Endodermal cell (in vitro differentiated cells): ENCODE measurements around the gene VAV3. TPM values are rescaled to one million over a fixed set of nuclear protein-coding genes. Genes with fewer than 3 reads are reported as not detected.

Experiments
- DNase-seq: peaks from one replicate; pipeline ENCODE4 v3.0.0-alpha.2; 2017
- H3K27ac ChIP-seq: 2 replicates; pipeline ENCODE4 v1.5.1; 2013; ENCODE audit warnings: mild to moderate bottlenecking, low read depth, low read length, moderate library complexity
- H3K27me3 ChIP-seq: 2 replicates; pipeline ENCODE4 v1.6.1; 2013; ENCODE audit warnings: mild to moderate bottlenecking, low read length, moderate library complexity; ENCODE audit not compliant: insufficient read depth, control insufficient read depth, poor library complexity, severe bottlenecking
- H3K36me3 ChIP-seq: 2 replicates; pipeline ENCODE4 v1.7.0; 2013; ENCODE audit warnings: mild to moderate bottlenecking, low read length, moderate library complexity; ENCODE audit not compliant: control insufficient read depth, insufficient read depth
- H3K4me1 ChIP-seq: one replicate; pipeline ENCODE4 v1.7.0; 2013; ENCODE audit warnings: low read length; ENCODE audit not compliant: control insufficient read depth, insufficient read depth
- H3K4me3 ChIP-seq: 2 replicates; pipeline ENCODE4 v1.5.1; 2013; ENCODE audit warnings: mild to moderate bottlenecking, low read length, moderate library complexity
- H3K9ac ChIP-seq: 2 replicates; pipeline ENCODE4 v1.6.1; 2013; ENCODE audit warnings: mild to moderate bottlenecking, low read length, moderate library complexity; ENCODE audit not compliant: poor library complexity, severe bottlenecking; ENCODE audit errors: extremely low read depth
- H3K9me3 ChIP-seq: 2 replicates; pipeline ENCODE4 v1.6.1; 2013; ENCODE audit warnings: mild to moderate bottlenecking, low read length, moderate library complexity; ENCODE audit not compliant: control insufficient read depth
- H3K27ac Mint-ChIP-seq: 2 replicates; pipeline ENCODE4 v1.8.0; 2020; ENCODE audit warnings: mixed read lengths
- H3K27me3 Mint-ChIP-seq: 2 replicates; pipeline ENCODE4 v1.8.0; 2021; ENCODE audit warnings: mild to moderate bottlenecking, mixed read lengths; ENCODE audit not compliant: insufficient read depth
- H3K36me3 Mint-ChIP-seq: 2 replicates; pipeline ENCODE4 v1.8.0; 2020; ENCODE audit warnings: low read depth, mixed read lengths
- H3K4me1 Mint-ChIP-seq: 2 replicates; pipeline ENCODE4 v1.8.0; 2020; ENCODE audit warnings: mixed read lengths
- H3K4me3 Mint-ChIP-seq: 2 replicates; pipeline ENCODE4 v1.8.0; 2020; ENCODE audit warnings: mild to moderate bottlenecking, moderate library complexity, mixed read lengths
- H3K9me3 Mint-ChIP-seq: 2 replicates; pipeline ENCODE4 v1.8.0; 2020; ENCODE audit warnings: mild to moderate bottlenecking, mixed read lengths
- WGBS, 2 experiments: methylation state at CpG; one replicate each; pipeline versions ENCODE4 v1.1.5 to v1.1.7; 2013; ENCODE audit warnings: missing lambda C conversion rate in 2 of 2, mixed read lengths in 1 of 2; ENCODE audit not compliant: insufficient coverage in 1 of 2, insufficient read length in 1 of 2; 5-methylcytosine and 5-hydroxymethylcytosine counted together
- total RNA-seq, 2 donors: library from RNA; stranded (reverse); fragmentation: NEBNext Ultra II Directional in 1 of 2; extraction: Animal tissue kit (Norgen Biotek cat#: 25700) in 1 of 2; gene quantifications; 2 replicates in 1 of 2; 3 replicates in 1 of 2; pipeline ENCODE4 v1.2.1, GENCODE V29; 2021
- TF ChIP-seq, protein P1 (sequence below): fragments of 200-600 bp; sonication (generic); conservative IDR thresholded peaks from 2 replicates; pipeline ENCODE4 v1.5.0; 2021; ENCODE audit warnings: antibody characterized with exemption, mild to moderate bottlenecking

The VAV3 gene
- total RNA-seq, 2 donors from 2014 or later, result 6.9 to 9.6 TPM

DNA sequence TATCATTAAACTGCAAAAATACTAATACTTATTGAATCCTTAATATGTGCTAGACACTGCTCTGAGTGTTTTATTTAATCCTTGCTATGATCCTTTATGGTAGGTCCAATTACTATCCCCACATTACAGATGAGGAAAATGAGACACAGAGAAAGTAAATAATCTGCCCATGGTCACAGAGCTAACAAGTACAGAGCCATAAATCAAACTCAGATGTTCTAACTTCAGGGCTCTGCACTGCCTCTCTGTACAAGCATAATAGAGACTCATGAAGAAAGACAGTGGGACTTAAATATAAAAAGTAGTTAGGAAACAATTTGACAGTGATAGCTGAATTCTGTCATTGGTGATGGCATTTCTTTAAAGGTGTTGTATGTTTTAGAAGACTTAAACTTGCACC is 346.4 kb downstream of the VAV3 start:
- H3K9me3 Mint-ChIP-seq, result peaks cover 10% of the 10 kb centered on the region
- H3K27ac Mint-ChIP-seq, result no peak overlapping the region
- peaks cover 14% of the 10 kb centered on the region for H3K36me3 Mint-ChIP-seq
- no peak overlapping the region for H3K4me3 Mint-ChIP-seq
- TF ChIP-seq, protein P1, sequence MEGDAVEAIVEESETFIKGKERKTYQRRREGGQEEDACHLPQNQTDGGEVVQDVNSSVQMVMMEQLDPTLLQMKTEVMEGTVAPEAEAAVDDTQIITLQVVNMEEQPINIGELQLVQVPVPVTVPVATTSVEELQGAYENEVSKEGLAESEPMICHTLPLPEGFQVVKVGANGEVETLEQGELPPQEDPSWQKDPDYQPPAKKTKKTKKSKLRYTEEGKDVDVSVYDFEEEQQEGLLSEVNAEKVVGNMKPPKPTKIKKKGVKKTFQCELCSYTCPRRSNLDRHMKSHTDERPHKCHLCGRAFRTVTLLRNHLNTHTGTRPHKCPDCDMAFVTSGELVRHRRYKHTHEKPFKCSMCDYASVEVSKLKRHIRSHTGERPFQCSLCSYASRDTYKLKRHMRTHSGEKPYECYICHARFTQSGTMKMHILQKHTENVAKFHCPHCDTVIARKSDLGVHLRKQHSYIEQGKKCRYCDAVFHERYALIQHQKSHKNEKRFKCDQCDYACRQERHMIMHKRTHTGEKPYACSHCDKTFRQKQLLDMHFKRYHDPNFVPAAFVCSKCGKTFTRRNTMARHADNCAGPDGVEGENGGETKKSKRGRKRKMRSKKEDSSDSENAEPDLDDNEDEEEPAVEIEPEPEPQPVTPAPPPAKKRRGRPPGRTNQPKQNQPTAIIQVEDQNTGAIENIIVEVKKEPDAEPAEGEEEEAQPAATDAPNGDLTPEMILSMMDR, result no peak
- Histone ChIP-seq H3K27ac (no peak overlapping the region), H3K27me3 (no peaks in the 10 kb centered on the region), H3K9ac (no peak overlapping the region), H3K36me3 (no peaks in the 10 kb centered on the region), H3K4me3 (no peak overlapping the region), H3K9me3 (no peaks in the 10 kb centered on the region), H3K4me1 (no peaks in the 10 kb centered on the region)
- H3K27me3 Mint-ChIP-seq, result no peaks in the 10 kb centered on the region
- H3K4me1 Mint-ChIP-seq, result peaks cover 5% of the 10 kb centered on the region
- DNase-seq, result no peak

DNA sequence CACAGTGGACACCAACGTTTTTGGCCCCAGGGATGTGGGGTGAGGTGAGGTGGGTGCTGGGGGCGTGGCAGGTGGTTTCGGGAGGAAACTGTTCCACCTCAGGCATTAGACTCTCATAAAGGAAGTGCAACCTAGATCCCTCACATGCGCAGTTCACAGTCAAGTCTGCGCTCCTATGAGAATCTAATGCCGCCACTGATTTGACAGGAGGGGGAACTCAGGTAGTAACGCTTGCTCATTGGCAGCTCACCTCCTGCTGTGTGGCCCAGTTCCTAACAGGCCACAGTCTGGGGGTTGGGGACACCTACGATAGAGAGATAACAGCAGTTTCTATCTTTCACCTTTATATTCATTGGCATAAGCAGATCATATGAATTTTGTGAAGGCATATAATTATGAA is 347.1 kb downstream of the VAV3 start:
- Histone ChIP-seq H3K4me1 (no peaks in the 10 kb centered on the region), H3K36me3 (no peaks in the 10 kb centered on the region), H3K27me3 (no peaks in the 10 kb centered on the region), H3K4me3 (no peak overlapping the region), H3K9me3 (peaks cover 4% of the 10 kb centered on the region), H3K9ac (no peak overlapping the region), H3K27ac (no peak overlapping the region)
- TF ChIP-seq, protein P1, result no peak
- Mint-ChIP-seq H3K27ac (no peak overlapping the region), H3K36me3 (peaks cover 14% of the 10 kb centered on the region), H3K4me3 (no peak overlapping the region), H3K9me3 (peaks cover 14% of the 10 kb centered on the region), H3K27me3 (no peaks in the 10 kb centered on the region), H3K4me1 (peaks cover 5% of the 10 kb centered on the region)
- DNase-seq, result no peak
- 89 to 94% methylated on average over 6 to 8 of the region's 8 CpGs for whole genome bisulfite sequencing, 2 experiments

DNA sequence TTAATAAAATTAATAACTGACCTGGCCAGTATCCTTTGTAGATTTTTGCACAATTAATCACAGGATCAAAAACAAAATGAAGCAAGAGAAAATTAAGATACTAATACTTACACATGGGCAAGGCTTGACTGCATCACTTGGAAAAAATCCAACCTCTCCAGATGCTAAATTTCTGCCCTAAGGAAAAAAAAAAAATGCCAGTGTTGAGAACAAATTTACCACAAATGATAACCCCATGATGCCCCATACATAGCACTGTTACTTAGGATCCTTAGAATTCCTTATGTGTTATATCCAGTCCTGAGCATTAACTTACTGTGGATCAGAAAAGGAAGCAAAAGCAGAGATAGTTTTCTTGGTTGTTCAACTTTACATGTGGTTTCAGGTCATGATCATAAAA is 347.5 kb downstream of the VAV3 start:
- H3K4me3 ChIP-seq, result no peak overlapping the region
- no peak overlapping the region for H3K9ac ChIP-seq
- DNase-seq, result no peak
- H3K36me3 Mint-ChIP-seq, result peaks cover 19% of the 10 kb centered on the region
- no peaks in the 10 kb centered on the region for H3K36me3 ChIP-seq
- H3K27ac ChIP-seq, result no peak overlapping the region
- peaks cover 5% of the 10 kb centered on the region for H3K4me1 Mint-ChIP-seq
- H3K9me3 Mint-ChIP-seq, result peaks cover 19% of the 10 kb centered on the region
- no peaks in the 10 kb centered on the region for H3K27me3 Mint-ChIP-seq
- H3K4me3 Mint-ChIP-seq, result no peak overlapping the region
- no peaks in the 10 kb centered on the region for H3K4me1 ChIP-seq
- H3K9me3 ChIP-seq, result peaks cover 9% of the 10 kb centered on the region
- H3K27ac Mint-ChIP-seq, result no peak overlapping the region
- TF ChIP-seq, protein P1, result no peak
- H3K27me3 ChIP-seq, result no peaks in the 10 kb centered on the region
